T-helper 2 cell (primary cell): ENCODE results near the gene MNAT1.

ENCODE experiments used
- DNase-seq, 5 experiments: peaks; one replicate each; pipeline versions ENCODE4 v3.0.0 to v3.0.0-alpha.2; 2012 to 2022

Gene MNAT1

DNA sequence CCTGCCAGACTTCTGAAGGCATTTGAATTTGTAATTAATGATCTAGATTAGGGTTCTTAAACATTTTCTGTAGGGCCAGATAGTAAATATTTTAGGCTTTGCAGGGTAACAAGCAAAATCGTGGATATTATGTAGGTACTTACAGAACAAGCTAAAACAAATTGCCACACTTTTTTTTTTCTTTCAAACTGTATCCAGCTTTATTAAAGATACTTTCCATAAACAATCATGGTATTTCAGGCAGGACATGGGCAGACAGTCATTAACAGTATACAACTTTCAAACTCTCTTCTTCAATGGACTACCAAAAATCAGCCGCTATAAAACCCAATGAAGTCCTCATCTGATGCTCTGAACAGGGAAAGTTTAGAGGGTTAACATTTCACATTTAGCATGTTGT is 236.7 kb downstream of the MNAT1 start:
- no peak for DNase-seq

- DNase-seq: no peak
Measured at GRCh38 chr14:60972295-60972694, 237.7 kb downstream of the MNAT1 start.

DNA sequence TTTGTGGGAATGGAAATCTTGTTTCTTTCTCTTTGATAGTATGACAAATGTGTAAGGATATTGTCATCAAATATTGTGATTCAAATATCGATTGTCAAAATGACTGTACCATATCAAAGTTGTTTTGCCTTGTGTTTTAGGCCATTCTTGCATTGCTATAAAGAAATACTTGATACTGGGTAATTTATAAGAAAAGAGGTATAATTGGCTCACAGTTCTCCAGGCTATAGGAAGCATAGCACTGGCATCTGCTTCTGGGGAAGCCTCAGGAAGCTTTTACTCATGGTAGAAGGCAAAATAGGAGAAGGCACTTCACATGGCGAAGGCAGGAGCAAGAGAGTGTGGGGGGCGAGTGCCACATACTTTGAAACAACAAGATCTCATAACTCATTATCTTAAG is 238.5 kb downstream of the MNAT1 start:
- no peak for DNase-seq

- no peak for DNase-seq
Measured at GRCh38 chr14:60974090-60974651, 239.6 kb downstream of the MNAT1 start.

DNA sequence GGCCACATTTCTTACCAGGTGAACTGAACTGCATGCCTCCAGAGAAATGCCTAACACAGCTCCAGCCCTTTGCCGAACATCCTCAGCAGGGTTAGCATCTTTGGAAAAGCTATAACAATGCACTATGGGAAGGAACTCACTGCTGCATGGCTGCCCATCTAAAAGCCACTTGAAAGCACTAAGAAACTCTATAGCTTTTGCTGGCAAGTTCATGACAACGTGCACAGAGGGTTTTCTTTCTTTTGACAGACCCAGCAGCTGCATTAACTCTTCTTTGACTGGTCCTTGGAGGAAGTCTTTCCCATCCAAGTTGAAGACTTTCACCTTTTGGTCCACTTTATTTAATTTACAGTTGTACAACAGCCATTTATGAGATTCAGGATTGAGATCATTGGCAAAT is 241.0 kb downstream of the MNAT1 start:
- DNase-seq: no peak

DNA sequence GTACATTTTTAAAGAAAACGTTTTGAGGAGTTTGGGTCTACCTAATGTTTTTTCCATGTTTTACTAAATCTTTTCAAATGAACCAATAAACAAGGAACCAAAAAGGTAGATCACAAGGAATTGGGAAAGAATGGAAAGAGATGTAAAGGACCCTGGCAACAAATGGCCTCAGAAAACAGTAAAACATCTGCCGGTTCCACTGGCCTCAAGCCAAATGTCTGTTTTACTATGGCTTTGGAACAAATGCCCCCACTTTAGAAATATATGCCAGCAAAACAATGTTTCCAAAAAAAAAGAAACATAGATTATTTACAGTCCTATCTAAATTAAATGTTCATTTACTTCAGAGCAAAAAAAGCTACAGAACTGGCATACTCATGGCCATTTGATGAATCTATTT is 243.3 kb downstream of the MNAT1 start:
- DNase-seq: no peak

DNA sequence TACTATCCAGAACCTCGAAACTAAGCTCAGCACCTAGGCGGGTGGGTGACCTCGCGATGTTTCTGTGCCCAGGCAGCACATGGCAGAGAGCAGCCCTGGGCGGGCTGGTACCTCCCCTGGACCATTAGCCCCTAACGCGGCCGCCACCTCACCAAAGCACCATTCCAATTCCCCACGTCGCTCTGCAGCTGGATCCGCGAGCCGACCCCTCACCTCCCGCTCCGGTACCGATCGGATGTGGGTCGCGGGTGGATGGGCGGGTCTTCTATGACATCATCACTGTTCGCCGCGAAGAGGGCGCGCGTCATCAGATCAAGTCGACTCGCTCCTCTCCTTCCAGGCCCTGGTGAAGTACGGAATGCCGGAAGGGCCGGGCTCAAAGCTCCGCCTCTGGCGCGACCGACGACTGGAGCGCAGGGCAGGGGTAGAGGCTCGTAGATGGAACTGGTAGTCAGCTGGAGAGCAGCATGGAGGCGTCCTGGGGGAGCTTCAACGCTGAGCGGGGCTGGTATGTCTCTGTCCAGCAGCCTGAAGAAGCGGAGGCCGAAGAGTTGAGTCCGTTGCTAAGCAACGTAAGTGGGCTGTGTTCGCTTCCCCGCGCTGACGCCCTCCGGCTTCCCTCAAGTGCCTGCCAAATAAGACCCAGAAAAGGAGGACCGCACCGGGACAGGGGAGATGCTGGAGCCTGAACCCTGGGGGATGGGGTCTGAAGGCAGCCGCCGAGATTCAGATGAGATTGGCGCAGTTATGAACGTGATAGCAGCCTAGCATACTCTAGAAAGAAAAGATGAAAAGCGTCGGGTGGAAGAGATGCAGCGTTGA is 246.5 kb downstream of the MNAT1 start, which contains the start of the genes SLC38A6 and TRMT5:
Gene SLC38A6 (plus strand): TSS at position 435 of the 822 bp plus-strand sequence. CDS start 33 bp downstream, at position 468.
Gene TRMT5 (minus strand): TSS at position 269 of the 822 bp plus-strand sequence. CDS start 106 bp downstream, at position 163.
- DNase-seq: peak; percentile 70 to 94 (median 86)

GRCh38 chr14:60981633-60982455 is 247.3 kb downstream of the MNAT1 start:
- peak in 1 of 5 experiments; percentile 32 for DNase-seq

GRCh38 chr14:60984196-60984595 is 249.6 kb downstream of the MNAT1 start:
- DNase-seq: no peak

DNA sequence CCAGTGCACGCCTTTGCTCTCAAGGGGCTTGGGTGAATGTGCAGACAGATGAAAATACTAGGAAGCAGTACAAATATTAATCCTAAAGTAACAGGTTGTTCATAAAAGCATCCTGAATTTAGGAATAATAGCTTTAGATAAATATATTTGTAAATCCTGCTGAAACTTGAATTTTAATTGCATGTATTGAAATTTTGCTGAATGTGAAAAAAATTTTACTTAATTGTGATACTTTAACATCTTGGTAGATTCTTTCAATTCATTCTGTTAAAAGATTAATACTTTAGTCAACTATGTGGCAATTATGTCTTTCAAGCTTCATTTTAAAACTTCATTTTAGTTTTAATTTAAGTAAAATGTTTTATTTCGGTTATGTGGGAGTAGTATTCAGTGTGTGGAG is 251.9 kb downstream of the MNAT1 start:
- DNase-seq: no peak

DNA sequence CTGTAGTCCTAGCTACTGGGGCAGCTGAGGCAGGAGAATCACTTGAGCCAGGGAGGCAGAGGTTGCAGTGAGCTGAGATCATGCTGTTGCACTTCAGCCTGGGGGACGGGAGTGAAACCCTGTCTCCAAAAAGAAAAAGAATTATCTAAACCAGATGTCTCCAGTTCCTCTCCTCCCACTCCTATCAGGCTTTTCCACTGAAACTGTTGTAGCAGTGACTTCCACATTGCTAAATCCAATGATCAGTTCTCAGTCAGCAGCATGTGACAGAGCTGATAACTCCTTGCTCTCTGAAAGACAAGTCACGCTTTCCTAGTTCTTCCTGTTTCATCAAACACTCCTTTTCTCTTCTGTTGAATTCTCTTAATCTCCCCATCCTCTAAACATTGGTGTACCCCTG is 255.0 kb downstream of the MNAT1 start:
- DNase-seq: no peak

DNA sequence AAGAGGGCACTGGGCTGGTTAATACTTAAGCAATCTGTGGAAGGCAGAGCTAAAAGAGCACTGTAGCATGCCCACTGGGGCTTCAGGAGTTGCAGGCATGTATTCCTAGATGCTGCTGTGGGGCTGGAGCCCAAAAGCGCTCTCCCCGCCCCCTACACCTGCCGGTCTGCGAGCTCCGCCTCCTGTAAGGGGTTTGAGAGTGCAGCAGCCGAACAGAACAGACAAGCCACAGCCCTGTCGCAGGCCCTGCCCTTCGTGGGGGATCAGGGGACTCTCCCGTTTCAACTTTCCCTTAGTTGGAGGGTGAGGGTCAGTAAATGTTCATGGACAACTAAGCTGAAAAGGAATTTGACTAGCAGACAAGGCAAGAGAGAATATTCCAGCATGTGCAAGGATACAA is 264.1 kb downstream of the MNAT1 start:
- DNase-seq: no peak

DNA sequence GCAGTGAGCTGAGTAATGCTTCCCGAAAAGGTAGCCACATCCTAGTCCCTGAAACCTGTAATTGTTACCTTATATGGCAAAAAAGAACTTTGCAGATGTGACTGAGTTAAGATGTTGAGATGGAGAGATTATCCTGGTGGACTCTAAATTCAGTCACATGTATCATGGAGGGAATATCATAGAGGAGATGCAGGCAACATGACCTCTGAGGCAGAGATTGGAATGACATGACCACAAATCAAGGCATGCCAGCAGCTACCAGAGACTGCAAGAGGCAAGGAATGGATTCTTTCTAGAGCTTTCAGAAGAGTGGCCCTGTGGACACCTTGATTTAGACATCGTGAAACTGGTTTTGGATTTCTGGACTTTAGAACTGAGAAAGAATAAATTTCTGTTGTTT is 265.0 kb downstream of the MNAT1 start:
- no peak for DNase-seq

DNA sequence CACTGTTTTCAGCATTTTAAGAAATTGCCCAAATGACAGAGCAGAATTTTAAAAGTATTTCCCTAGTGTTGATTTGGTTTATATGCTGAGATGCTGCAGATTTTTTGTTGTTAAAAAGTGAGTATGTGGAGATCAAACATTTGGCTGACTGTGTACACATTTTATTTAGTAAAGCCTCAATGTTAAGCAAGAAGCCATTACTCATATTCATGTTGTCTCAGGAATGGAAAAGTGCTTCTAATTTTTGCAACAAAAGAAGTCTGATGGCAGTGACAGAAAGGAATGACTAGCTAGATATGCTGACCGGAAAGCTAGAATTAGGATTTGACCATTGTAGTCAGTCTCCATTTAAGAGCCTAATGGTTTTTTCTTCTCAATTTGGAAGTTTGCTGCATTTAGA is 269.0 kb downstream of the MNAT1 start:
- DNase-seq: no peak

GRCh38 chr14:61019537-61019936 is 285.0 kb downstream of the MNAT1 start:
- DNase-seq: no peak
